Upper lobe of left lung (tissue), 6 donors: Measurements from ENCODE around the gene ZBTB39. TPM values are rescaled to one million over a fixed set of nuclear protein-coding genes. Genes with fewer than 3 reads are reported as not detected.
A peak's percentile ranks its signal among the peaks of the same experiment; 100 is the strongest.

Experiments used
- ATAC-seq, 2 donors: fragments of 200-7000 bp; cut with Tn5 transposase; one replicate each; pipeline ENCODE4 v1.9.1; 2022; ENCODE audit warnings: mild to moderate bottlenecking in 2 of 2, moderate library complexity in 2 of 2; ENCODE audit not compliant: low FRiP score in 2 of 2
- DNase-seq, 2 donors: peaks; one replicate each; pipeline ENCODE4 v3.0.0-alpha.2; 2019 to 2020
- H3K27ac ChIP-seq, 4 donors: fragments of 200-600 bp; sonication (generic); one replicate each; pipeline ENCODE4 v1.5.1; 2016 to 2019
- H3K27me3 ChIP-seq, 4 donors: fragments of 200-600 bp; sonication (generic); one replicate each; pipeline ENCODE4 v1.5.1; 2017 to 2019
- H3K36me3 ChIP-seq, 4 donors: fragments of 200-600 bp; sonication (generic); one replicate each; pipeline ENCODE4 v1.5.1; 2016 to 2019
- H3K4me1 ChIP-seq, 4 donors: fragments of 200-600 bp; sonication (generic); one replicate each; pipeline ENCODE4 v1.5.1; 2018 to 2019
- H3K4me3 ChIP-seq, 4 donors: fragments of 200-600 bp; sonication (generic); one replicate each; pipeline ENCODE4 v1.5.1; 2017 to 2019; ENCODE audit warnings: mild to moderate bottlenecking in 2 of 4, moderate library complexity in 1 of 4
- H3K9me3 ChIP-seq, 4 donors: fragments of 200-600 bp; sonication (generic); one replicate each; pipeline ENCODE4 v1.5.1; 2018 to 2019
- EP300 ChIP-seq, 4 donors: sonication (generic); formaldehyde crosslinking; IDR thresholded peaks; one replicate each; pipeline ENCODE4 v1.5.1; 2017; ENCODE audit warnings: antibody characterized with exemption in 4 of 4, control low read depth in 2 of 4
- POLR2A ChIP-seq, 4 donors: fragments of 450-650 bp; IDR thresholded peaks; one replicate each; pipeline ENCODE4 v1.5.1; 2016 to 2017; ENCODE audit warnings: antibody characterized with exemption in 4 of 4, mild to moderate bottlenecking in 2 of 4
- POLR2AphosphoS5 ChIP-seq, 2 donors: sonication (generic); formaldehyde crosslinking; IDR thresholded peaks; one replicate each; pipeline ENCODE4 v1.5.1; 2017; ENCODE audit warnings: antibody characterized with exemption in 2 of 2
- WGBS, 2 donors: methylation state at CpG; one replicate each; pipeline ENCODE4 v1.1.5; 2017 to 2018; 5-methylcytosine and 5-hydroxymethylcytosine counted together
- total RNA-seq, 6 donors: library from RNA; depleted of rRNA in 4 of 6; stranded (reverse); fragments of >200 nt in 4 of 6; gene quantifications; one replicate each; pipeline versions ENCODE4 v1.1.0 to v1.2.1, GENCODE V29; 2016 to 2021
- TF ChIP-seq, protein P1 (sequence below), 6 experiments: fragments of 450-650 bp in 4 of 6; fragments of 200-600 bp in 2 of 6; sonication (generic) in 2 of 6; IDR thresholded peaks; one replicate each; pipeline ENCODE4 v1.5.1; 2016 to 2019; ENCODE audit warnings: antibody characterized with exemption in 6 of 6
- donor health status: DM: no; HTN: no; CAD: no; lungs with moderate emphysema.
- donor health status: DM: no; HTN: yes; CAD: no; lungs with severe emphysema.

The ZBTB39 gene
- total RNA-seq, 6 donors from 2014 or later, result 3.2 to 9.4 (median 6.2) TPM

DNA sequence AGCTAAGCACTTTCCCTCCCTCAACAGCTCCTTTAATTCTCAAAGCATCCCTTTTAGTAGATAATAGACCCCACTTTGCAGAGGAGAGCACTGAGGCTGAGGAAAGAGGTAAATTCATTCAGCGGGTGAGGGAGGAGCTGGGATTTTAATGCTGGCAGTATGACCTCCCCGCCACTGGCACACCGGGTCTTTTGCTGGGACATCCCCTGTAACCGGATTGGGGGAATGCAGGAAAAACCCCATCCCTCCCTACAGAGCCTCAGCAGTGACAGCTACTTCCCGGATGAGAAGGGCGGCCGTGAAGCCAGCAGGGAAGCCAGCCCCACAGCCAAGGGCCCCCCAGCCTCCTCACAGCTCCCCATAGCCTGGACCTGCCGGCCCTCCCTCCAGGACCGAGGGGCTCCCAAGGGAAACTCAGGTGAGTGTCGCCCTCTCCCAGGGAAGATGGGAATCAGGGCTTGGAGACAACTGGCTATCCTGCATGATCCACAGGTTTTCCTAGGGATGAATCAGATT lies 12.1 kb downstream of the ZBTB39 start:
- no peaks in the 10 kb centered on the region for H3K27me3 ChIP-seq
- H3K4me3 ChIP-seq, result no peak overlapping the region
- DNase-seq, result no peak
- H3K4me1 ChIP-seq, result peaks cover 18 to 31% (median 28%) of the 10 kb centered on the region in 4 donors
- TF ChIP-seq EP300 (IDR thresholded peaks at IDR 0.05) (no peak), POLR2A (IDR thresholded peaks at IDR 0.05) (no peak), POLR2AphosphoS5 (IDR thresholded peaks at IDR 0.05) (no peak)
- TF ChIP-seq, protein P1, sequence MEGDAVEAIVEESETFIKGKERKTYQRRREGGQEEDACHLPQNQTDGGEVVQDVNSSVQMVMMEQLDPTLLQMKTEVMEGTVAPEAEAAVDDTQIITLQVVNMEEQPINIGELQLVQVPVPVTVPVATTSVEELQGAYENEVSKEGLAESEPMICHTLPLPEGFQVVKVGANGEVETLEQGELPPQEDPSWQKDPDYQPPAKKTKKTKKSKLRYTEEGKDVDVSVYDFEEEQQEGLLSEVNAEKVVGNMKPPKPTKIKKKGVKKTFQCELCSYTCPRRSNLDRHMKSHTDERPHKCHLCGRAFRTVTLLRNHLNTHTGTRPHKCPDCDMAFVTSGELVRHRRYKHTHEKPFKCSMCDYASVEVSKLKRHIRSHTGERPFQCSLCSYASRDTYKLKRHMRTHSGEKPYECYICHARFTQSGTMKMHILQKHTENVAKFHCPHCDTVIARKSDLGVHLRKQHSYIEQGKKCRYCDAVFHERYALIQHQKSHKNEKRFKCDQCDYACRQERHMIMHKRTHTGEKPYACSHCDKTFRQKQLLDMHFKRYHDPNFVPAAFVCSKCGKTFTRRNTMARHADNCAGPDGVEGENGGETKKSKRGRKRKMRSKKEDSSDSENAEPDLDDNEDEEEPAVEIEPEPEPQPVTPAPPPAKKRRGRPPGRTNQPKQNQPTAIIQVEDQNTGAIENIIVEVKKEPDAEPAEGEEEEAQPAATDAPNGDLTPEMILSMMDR (IDR thresholded peaks at IDR 0.05), result no peak
- no peak overlapping the region for H3K27ac ChIP-seq
- ATAC-seq, result no peak
- H3K9me3 ChIP-seq, result no peaks in the 10 kb centered on the region
- 77 to 90% methylated on average over 2 to 10 of the region's 10 CpGs for WGBS, 2 donors
- H3K36me3 ChIP-seq, result peaks cover 0 to 12% (median 0%) of the 10 kb centered on the region in 4 donors

DNA sequence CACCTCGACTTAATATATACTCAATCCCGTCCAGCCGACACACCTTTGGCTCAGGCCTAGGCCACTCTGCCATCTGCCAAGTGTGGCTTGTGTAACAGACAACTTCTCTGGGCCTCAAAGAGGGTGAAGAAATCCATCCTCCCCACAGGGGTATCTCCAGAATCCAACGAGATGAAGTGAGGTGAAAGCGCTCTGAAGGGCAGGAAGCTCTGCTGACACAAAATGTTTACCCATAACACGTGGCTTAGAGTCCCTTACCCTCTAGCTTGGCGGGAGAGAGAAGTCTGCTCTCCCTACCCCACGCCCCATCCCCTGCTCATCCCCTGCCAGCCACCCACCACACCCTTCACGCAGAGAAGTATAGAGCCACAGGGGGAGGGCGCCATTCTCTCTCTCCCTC lies 13.0 kb downstream of the ZBTB39 start:
- Histone ChIP-seq H3K4me1 (peaks cover 25 to 39% (median 33%) of the 10 kb centered on the region in 4 donors), H3K9me3 (no peaks in the 10 kb centered on the region), H3K4me3 (no peak overlapping the region), H3K27ac (no peak overlapping the region), H3K27me3 (no peaks in the 10 kb centered on the region), H3K36me3 (peaks cover 0 to 6% (median 0%) of the 10 kb centered on the region in 4 donors)
- ATAC-seq (no peak), DNase-seq (no peak)
- WGBS, 2 donors, result 52 to 54% methylated on average over 9 to 10 of the region's 10 CpGs
- TF ChIP-seq, protein P1 (IDR thresholded peaks at IDR 0.05), result no peak
- TF ChIP-seq POLR2AphosphoS5 (IDR thresholded peaks at IDR 0.05) (no peak), POLR2A (IDR thresholded peaks at IDR 0.05) (no peak), EP300 (IDR thresholded peaks at IDR 0.05) (no peak)

DNA sequence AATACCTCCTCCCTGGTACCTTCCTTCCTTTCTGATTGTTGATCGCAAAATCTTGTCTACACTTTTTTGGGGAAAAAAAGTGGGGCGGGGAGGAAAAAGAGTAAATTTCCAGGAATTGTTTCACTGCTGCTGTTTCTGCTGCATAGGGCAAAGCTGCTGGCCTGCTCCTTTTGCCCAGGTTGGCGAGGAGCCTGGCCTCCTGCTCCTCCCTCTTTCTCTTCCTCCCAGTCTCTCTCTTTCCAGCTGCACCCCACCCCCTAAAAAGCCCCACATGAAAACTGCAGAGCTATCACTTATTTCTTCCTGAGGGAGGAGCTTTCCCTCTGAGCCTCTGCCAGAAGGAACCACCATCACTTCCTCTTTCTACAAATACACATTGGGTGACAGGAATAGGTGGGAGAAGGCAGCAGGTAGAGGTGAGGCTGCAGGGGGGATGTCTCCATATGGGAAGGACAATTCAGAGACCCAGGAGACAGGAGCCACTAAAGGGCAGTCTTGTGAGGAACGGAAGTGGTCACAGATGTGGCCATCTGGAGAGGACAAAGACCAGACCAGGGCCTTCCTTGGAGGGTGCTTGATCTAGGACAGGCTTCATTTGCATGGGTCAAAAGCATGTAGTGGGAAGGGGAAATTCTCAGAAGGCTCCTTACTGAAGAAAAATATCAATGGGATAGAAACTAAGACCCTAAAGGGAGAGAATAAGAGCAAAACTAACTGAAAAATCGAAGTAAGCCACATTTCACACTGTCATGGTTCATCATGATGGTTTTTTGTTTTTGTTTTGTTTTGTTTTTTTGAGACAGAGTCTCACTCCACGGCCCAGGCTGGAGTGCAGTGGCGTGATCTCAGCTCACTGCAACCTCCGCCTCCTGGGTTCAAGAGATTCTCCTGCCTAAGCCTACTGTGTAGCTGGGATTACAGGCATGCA lies 14.8 kb downstream of the ZBTB39 start:
- DNase-seq, result peak in 1 of 2 donors; percentile 38
- peak in 1 of 2 donors; percentile 57 for ATAC-seq
- Histone ChIP-seq H3K4me1 (peaks cover 31 to 47% (median 41%) of the 10 kb centered on the region in 4 donors), H3K27ac (peak overlapping the region in 3 of 4 donors; percentile 16 to 62 (median 53)), H3K4me3 (no peak overlapping the region), H3K36me3 (peaks cover 0 to 6% (median 0%) of the 10 kb centered on the region in 4 donors), H3K9me3 (no peaks in the 10 kb centered on the region), H3K27me3 (no peaks in the 10 kb centered on the region)
- TF ChIP-seq POLR2A (IDR thresholded peaks at IDR 0.05) (no peak), POLR2AphosphoS5 (IDR thresholded peaks at IDR 0.05) (no peak), EP300 (IDR thresholded peaks at IDR 0.05) (no peak)
- TF ChIP-seq, protein P1 (IDR thresholded peaks at IDR 0.05), result no peak
- 58 to 59% methylated on average over 8 of the region's 8 CpGs for WGBS, 2 donors

DNA sequence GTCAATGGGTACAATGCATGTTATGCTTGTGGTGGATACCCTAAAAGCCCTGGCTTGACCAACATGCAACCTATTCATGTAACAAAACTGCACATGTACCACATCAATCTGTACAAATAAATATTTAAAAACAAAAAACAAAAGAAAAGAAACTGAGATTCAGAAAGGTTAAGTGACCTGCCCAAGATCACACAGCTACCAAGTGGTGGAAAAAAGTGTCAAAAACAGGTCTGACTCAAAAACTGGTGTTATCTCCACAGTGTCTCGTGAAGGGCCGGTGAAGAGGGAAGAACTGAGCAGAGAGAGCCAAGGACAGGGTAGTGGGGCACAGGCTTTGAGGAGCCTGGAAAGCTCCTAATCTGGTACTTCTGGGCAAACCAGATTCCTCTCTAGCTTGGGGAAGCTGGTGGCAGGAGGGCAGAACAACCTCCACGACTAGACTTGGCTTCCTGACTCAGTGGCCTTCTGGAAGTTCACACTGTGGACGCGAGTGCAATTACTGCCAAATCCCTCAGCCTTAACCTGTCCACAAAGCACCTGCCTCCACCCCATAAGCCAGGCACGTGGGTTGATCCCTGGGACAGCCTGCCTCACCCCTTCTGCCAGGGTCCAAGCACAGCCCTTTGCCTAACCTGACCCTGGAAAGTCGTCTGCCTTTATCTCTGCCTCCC lies 15.6 kb downstream of the ZBTB39 start:
- ATAC-seq (no peak), DNase-seq (no peak)
- Histone ChIP-seq H3K4me1 (peaks cover 31 to 47% (median 36%) of the 10 kb centered on the region in 4 donors), H3K4me3 (no peak overlapping the region), H3K9me3 (no peaks in the 10 kb centered on the region), H3K27ac (peak overlapping the region in 3 of 4 donors; percentile 16 to 62 (median 53)), H3K27me3 (no peaks in the 10 kb centered on the region), H3K36me3 (no peaks in the 10 kb centered on the region)
- 33 to 42% methylated on average over 7 of the region's 7 CpGs for WGBS, 2 donors
- no peak for TF ChIP-seq POLR2A (IDR thresholded peaks at IDR 0.05)
- TF ChIP-seq POLR2AphosphoS5 (IDR thresholded peaks at IDR 0.05), result no peak
- TF ChIP-seq, protein P1 (IDR thresholded peaks at IDR 0.05), result no peak
- no peak for TF ChIP-seq EP300 (IDR thresholded peaks at IDR 0.05)
